ENCODE measurements around the gene PUS7. TPM values are rescaled to one million over a fixed set of nuclear protein-coding genes. Genes with fewer than 3 reads are reported as not detected.
"Not testable (repeated sequence)": the region's sequence is repeated elsewhere in the genome, so short reads cannot be mapped to it uniquely, and the experiment has no call there.

PUS7 gene
- total and polyA plus RNA-seq, 5 experiments from 2014 or later: 5.3 to 7.3 (median 6.5) TPM

DNA sequence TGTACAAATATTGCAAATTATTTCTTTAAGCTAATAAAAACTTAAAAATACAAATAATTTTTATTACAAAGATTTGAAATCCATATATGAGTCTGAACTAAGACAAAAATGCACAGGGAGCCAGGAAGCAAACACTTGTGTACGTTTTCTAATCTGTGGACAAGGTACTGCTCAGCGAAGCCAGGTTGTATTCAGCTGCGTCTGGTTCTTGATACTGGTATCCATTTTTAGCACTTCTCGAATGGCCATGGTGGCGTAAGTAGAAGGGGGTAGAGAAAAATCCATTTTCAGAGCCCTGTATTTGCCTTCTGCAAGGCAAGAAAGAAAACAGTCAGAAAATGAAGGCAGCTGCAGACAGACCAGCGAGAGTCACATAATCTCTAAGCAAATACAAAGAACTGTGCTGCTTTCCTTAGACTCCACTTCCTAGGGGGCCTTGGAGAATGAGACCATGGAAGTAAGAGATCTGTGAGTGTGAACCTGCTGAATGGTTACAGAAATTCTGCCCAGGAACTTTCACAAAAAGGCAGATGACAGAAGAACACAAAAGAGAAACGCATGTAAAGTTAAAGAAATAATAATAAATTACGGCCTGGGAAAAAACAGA lies 64.3 kb downstream of the PUS7 start:
- POLR2A ChIA-PET: no interaction called here
- Mint-ChIP-seq H3K36me3 (peaks cover 0 to 39% (median 4%) of the 10 kb centered on the region in 3 donors), H3K9me3 (no peaks in the 10 kb centered on the region), H3K27ac (no peak overlapping the region), H3K4me3 (no peak overlapping the region), H3K4me1 (peaks cover 0 to 6% (median 0%) of the 10 kb centered on the region in 4 donors), H3K27me3 (no peaks in the 10 kb centered on the region)
- DNase-seq (no peak), ATAC-seq (no peak)

GRCh38 chr7:105454921-105455320 lies 67.2 kb downstream of the PUS7 start:
- Mint-ChIP-seq H3K27me3 (no peaks in the 10 kb centered on the region), H3K4me3 (no peak overlapping the region), H3K9me3 (no peaks in the 10 kb centered on the region), H3K4me1 (peaks cover 0 to 9% (median 0%) of the 10 kb centered on the region in 4 donors), H3K36me3 (peaks cover 0 to 24% (median 4%) of the 10 kb centered on the region in 3 donors), H3K27ac (no peak overlapping the region)
- DNase-seq (no peak), ATAC-seq (no peak)
- POLR2A ChIA-PET: no interaction called here

DNA sequence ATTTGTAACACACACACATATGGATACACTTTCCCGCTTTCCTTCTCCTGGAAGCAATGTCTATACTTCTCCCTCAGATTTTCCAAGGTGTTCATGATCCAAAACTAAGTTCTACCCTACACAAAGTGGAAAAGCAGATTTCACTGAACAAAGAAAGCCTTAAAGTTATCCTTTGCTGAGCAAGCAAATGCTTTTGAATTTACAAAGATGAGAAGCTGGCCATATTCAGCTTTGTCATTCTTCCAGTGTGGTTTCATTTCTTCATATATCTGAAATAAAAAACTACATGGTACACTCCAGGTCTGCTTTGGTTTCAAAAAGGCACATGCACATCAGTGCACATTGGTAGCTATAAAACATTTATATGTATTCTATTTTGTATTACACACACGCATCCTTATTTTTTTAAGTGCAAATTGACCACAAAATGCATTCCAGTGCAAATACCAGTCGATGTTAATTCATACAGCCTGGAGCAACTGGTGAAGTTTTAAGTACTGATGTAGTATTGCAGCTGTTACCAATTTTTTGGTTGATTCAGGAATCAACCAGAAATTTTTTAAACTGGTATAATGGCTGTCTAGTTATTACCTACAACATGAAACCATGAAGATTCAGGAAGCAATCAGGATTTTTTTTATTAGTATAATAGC lies 67.8 kb downstream of the PUS7 start:
- POLR2A ChIA-PET: no interaction called here
- Mint-ChIP-seq H3K27ac (no peak overlapping the region), H3K36me3 (peaks cover 0 to 21% (median 4%) of the 10 kb centered on the region in 3 donors), H3K4me3 (no peak overlapping the region), H3K27me3 (no peaks in the 10 kb centered on the region), H3K4me1 (peaks cover 0 to 13% (median 0%) of the 10 kb centered on the region in 4 donors), H3K9me3 (no peaks in the 10 kb centered on the region)
- DNase-seq: no peak
- no peak for ATAC-seq

GRCh38 chr7:105452085-105452484 lies 70.0 kb downstream of the PUS7 start:
- Mint-ChIP-seq H3K4me1 (peaks cover 2 to 30% (median 11%) of the 10 kb centered on the region in 4 donors), H3K27me3 (no peaks in the 10 kb centered on the region), H3K4me3 (no peak overlapping the region), H3K36me3 (peaks cover 0 to 7% (median 0%) of the 10 kb centered on the region in 3 donors), H3K27ac (peak overlapping the region in 1 of 10 donors; percentile 6), H3K9me3 (no peaks in the 10 kb centered on the region)
- POLR2A ChIA-PET: no interaction called here
- DNase-seq: no peak
- no peak for ATAC-seq

GRCh38 chr7:105450870-105451269 lies 71.2 kb downstream of the PUS7 start:
- H3K9me3 Mint-ChIP-seq, H3K27ac Mint-ChIP-seq, POLR2A ChIA-PET: not testable (repeated sequence)

DNA sequence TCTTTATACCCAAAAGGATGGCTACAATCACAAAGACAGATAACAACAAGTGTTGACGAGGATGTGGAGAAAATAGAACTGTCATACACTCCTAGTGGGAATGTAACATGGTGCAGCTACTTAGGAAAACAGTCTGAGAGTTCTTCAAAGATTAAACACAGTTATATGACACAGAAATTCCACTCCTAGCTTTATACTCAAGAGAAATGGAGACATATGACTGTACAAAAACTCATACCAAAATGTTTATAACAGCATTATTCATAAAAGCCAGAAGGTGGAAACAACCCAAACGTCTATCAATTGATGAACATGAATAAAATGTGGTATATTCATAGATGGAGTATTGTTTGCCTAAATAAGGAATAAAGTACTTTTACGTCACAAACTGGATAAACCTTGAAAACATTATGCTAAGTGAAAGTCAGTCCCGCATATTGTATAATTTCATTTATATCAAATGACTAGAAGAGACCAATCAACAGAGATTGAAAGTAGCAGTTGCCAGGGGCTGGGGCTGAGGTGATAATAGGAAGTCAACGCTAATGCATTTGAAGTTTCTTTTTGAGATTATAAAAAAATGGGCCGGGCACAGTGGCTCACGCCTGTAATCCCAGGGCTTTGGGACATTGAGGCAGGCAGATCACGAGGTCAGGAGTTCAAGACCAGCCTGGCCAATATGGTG lies 71.8 kb downstream of the PUS7 start:
- Mint-ChIP-seq H3K27ac (peak overlapping the region in 1 of 10 donors; percentile 51), H3K27me3 (no peaks in the 10 kb centered on the region), H3K4me1 (peaks cover 2 to 39% (median 11%) of the 10 kb centered on the region in 4 donors), H3K36me3 (no peaks in the 10 kb centered on the region), H3K9me3 (no peaks in the 10 kb centered on the region), H3K4me3 (no peak overlapping the region)
- DNase-seq (no peak), ATAC-seq (no peak)
- POLR2A ChIA-PET: no interaction called here

More at GRCh38 chr7:105450870-105451269, 71.2 kb downstream of the PUS7 start:
- not testable (repeated sequence) for ATAC-seq, H3K36me3 Mint-ChIP-seq, H3K27me3 Mint-ChIP-seq, DNase-seq, H3K4me3 Mint-ChIP-seq
- peaks cover 2 to 39% (median 11%) of the 10 kb centered on the region in 4 donors for H3K4me1 Mint-ChIP-seq

DNA sequence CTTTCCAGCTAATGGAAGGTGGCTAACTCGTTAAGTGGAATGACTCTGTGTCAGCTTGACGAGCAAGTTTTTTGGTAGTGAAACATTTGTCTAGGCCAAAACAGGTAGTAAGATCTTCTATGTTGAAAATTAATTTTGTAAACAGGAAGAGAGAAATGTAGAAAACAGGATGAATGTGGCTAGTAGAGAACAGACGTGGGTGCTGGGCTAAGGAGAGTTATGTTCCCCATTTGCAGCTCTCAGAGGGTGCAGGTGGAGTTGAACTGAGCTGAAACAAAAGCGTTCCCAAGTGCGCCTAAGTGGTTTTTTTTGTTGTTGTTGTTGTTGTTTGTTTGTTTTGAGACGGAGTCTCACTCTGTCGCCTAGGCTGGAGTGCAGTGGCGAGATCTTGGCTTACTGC lies 73.9 kb downstream of the PUS7 start:
- H3K27ac Mint-ChIP-seq: peak overlapping the region in 7 of 10 donors; percentile 27 to 80 (median 71)
- POLR2A ChIA-PET: no interaction called here
- H3K4me1 Mint-ChIP-seq: peaks cover 2 to 44% (median 11%) of the 10 kb centered on the region in 4 donors

DNA sequence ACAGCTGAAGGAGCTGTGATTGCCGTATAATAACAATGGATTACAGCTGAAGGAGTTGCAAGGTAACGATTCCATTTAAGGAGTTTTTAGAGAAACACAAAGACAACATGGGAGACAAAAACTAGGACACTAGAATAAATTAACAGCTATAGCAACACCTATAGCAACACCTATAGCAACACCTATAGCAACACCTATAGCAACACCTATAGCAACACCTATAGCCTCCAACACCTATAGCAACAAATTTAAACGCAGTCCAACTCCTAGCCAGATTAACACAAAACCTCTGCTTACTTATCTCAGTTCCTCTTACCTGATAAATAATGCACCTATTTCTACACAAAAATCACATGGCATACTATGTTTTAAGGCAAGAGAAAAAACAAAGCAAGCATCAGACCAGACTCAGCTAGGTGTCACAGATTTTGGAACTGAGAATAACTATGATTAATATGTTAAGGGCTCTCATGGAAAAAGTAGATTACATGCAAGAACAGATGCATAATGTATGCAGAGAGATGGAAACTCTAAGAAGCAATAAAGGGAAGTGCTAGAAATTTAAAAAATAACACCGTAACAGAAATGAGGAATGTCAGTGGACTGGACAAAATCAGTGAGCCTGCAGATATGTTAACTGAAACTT lies 77.6 kb downstream of the PUS7 start:
- DNase-seq (no peak), ATAC-seq (no peak)
- no peaks in the 10 kb centered on the region for H3K36me3 Mint-ChIP-seq
- no peak overlapping the region for H3K27ac Mint-ChIP-seq
- H3K9me3 Mint-ChIP-seq: no peaks in the 10 kb centered on the region
- no peak overlapping the region for H3K4me3 Mint-ChIP-seq
- POLR2A ChIA-PET: no interaction called here
- peaks cover 2 to 37% (median 11%) of the 10 kb centered on the region in 4 donors for H3K4me1 Mint-ChIP-seq
- H3K27me3 Mint-ChIP-seq: no peaks in the 10 kb centered on the region

More for the DNA sequence above, 73.9 kb downstream of the PUS7 start:
- H3K9me3 Mint-ChIP-seq: no peaks in the 10 kb centered on the region
- H3K36me3 Mint-ChIP-seq: no peaks in the 10 kb centered on the region
- ATAC-seq: no peak
- H3K4me3 Mint-ChIP-seq: peak overlapping the region in 3 of 10 donors; percentile 12 to 28 (median 20)
- no peak for DNase-seq
- H3K27me3 Mint-ChIP-seq: no peaks in the 10 kb centered on the region

GRCh38 chr7:105442214-105442613 lies 79.9 kb downstream of the PUS7 start:
- H3K27ac Mint-ChIP-seq, H3K4me3 Mint-ChIP-seq, DNase-seq, H3K9me3 Mint-ChIP-seq, H3K36me3 Mint-ChIP-seq, ATAC-seq, H3K27me3 Mint-ChIP-seq, POLR2A ChIA-PET: not testable (repeated sequence)
- peaks cover 0 to 19% (median under 1%) of the 10 kb centered on the region in 4 donors for H3K4me1 Mint-ChIP-seq

GRCh38 chr7:105439174-105439893 lies 82.7 kb downstream of the PUS7 start:
- POLR2A ChIA-PET: no interaction called here
- no peaks in the 10 kb centered on the region for H3K27me3 Mint-ChIP-seq
- no peaks in the 10 kb centered on the region for H3K4me1 Mint-ChIP-seq
- no peak overlapping the region for H3K4me3 Mint-ChIP-seq
- no peaks in the 10 kb centered on the region for H3K9me3 Mint-ChIP-seq
- H3K27ac Mint-ChIP-seq: no peak overlapping the region
- no peak for ATAC-seq
- no peak for DNase-seq
- H3K36me3 Mint-ChIP-seq: no peaks in the 10 kb centered on the region

- Mint-ChIP-seq H3K36me3 (no peaks in the 10 kb centered on the region), H3K4me1 (no peaks in the 10 kb centered on the region), H3K4me3 (no peak overlapping the region), H3K9me3 (no peaks in the 10 kb centered on the region), H3K27me3 (no peaks in the 10 kb centered on the region), H3K27ac (no peak overlapping the region)
- no peak for ATAC-seq
- DNase-seq: no peak
- POLR2A ChIA-PET: no interaction called here
These were observed 83.3 kb downstream of the PUS7 start for GRCh38 chr7:105438847-105439173.

GRCh38 chr7:105438254-105438653 lies 83.8 kb downstream of the PUS7 start:
- Mint-ChIP-seq H3K36me3 (no peaks in the 10 kb centered on the region), H3K27me3 (no peaks in the 10 kb centered on the region), H3K4me3 (no peak overlapping the region), H3K9me3 (no peaks in the 10 kb centered on the region), H3K4me1 (no peaks in the 10 kb centered on the region), H3K27ac (no peak overlapping the region)
- no peak for DNase-seq
- no peak for ATAC-seq
- POLR2A ChIA-PET: no interaction called here
